GM10248 (cell line): Measurements from ENCODE around the gene MRPS26.
"Not testable (repeated sequence)": the region's sequence is repeated elsewhere in the genome, so short reads cannot be mapped to it uniquely, and the experiment has no call there.

Experiments used
- CTCF ChIA-PET: fragments of 300-600 bp; sonication (Branson Sonifier 250); formaldehyde crosslinking; extraction: SDS; loops from one replicate; lab custom pipeline; 2021; ENCODE audit warnings: antibody characterized with exemption; lab: Yijun Ruan, JAX
- POLR2A ChIA-PET: fragments of 350-650 bp; sonication (Branson Sonifier 250); formaldehyde crosslinking; extraction: SDS; loops from one replicate; lab custom pipeline; 2020; ENCODE audit warnings: antibody characterized with exemption; lab: Yijun Ruan, JAX
- DNase-seq: peaks from one replicate; pipeline ENCODE4 v3.0.0; 2012; ENCODE audit errors: extremely low spot score
- CTCF ChIP-seq: IDR thresholded peaks from 2 replicates; pipeline ENCODE4 v1.5.1; 2012; ENCODE audit warnings: mild to moderate bottlenecking, low read depth; ENCODE audit errors: extremely low read depth, missing control alignments, control extremely low read depth

MRPS26 gene

GRCh38 chr20:3071610-3072529 lies 26.0 kb downstream of the MRPS26 start, which contains the start of gene OXT:
OXT (plus strand) TSS chr20:3071620; CDS start chr20:3071656, 36 bp downstream.
- ChIA-PET CTCF (interaction anchor here (1.1 to 1.9 kb wide), 2 partner anchors 18 to 25 kb away, joined by 4 to 8 read pairs; no protein-coding TSS in a partner anchor), POLR2A (no interaction called here)
- DNase-seq, result peak; percentile 34
- no peak for TF ChIP-seq CTCF

DNA sequence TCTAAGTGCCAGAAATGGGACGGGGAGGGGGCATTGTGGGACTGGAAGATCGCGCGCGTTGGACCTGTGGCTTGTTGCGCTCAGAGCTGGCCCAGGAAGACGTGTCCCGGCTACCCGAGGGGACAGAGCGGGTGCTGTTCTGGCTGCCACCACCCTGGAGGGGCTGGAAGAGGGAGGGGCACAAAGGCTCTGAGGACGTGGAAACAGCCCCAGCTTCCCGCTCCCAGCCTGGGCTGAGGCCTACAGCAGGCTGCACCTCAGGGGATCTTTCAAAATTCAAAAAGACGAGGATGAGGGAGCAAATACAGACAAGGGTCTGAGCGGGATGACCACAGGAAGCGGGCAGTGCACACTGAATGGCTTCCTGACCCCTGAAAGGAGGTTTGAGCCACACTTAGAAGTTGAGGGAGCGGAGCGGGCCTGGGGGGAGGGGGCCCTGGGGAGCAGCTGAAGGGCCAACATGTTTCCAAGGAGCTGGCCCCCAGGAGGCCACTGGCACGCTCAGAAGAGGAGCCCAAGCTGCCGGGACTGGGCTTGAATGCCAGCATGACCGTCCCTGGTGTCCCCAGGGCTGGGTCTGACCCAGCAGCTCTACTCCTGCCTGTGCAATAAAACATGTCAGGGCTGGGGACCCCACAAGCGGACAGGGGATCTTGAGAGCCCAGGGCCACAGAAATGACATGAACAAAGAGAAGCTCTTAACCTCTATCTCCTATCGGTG lies 26.8 kb downstream of the MRPS26 start:
- POLR2A ChIA-PET, result interaction anchor here (0.6 kb wide), 2 partner anchors 22 to 807 kb away, joined by 3 to 5 read pairs; no protein-coding TSS in a partner anchor
- CTCF ChIA-PET, result interaction anchor here (1.1 to 1.9 kb wide), 2 partner anchors 19 to 24 kb away, joined by 4 to 8 read pairs; no protein-coding TSS in a partner anchor
- no peak for TF ChIP-seq CTCF
- DNase-seq, result no peak

GRCh38 chr20:3073251-3073643 lies 27.4 kb downstream of the MRPS26 start:
- CTCF ChIA-PET, result interaction anchor here (1.1 to 1.9 kb wide), 2 partner anchors 19 to 23 kb away, joined by 4 to 8 read pairs; no protein-coding TSS in a partner anchor
- DNase-seq, result not testable (repeated sequence)

GRCh38 chr20:3074812-3075211 lies 29.0 kb downstream of the MRPS26 start:
- TF ChIP-seq CTCF, result no peak
- no peak for DNase-seq
- ChIA-PET CTCF (interaction anchor here (0.8 to 2.0 kb wide), 3 partner anchors 14 to 203 kb away, joined by 3 to 5 read pairs (median 3); no protein-coding TSS in a partner anchor), POLR2A (no interaction called here)

More at GRCh38 chr20:3073251-3073643, 27.4 kb downstream of the MRPS26 start:
- POLR2A ChIA-PET, result interaction anchor here (0.6 kb wide), 1 partner anchor 22 kb away, joined by 3 read pairs; no protein-coding TSS in a partner anchor

DNA sequence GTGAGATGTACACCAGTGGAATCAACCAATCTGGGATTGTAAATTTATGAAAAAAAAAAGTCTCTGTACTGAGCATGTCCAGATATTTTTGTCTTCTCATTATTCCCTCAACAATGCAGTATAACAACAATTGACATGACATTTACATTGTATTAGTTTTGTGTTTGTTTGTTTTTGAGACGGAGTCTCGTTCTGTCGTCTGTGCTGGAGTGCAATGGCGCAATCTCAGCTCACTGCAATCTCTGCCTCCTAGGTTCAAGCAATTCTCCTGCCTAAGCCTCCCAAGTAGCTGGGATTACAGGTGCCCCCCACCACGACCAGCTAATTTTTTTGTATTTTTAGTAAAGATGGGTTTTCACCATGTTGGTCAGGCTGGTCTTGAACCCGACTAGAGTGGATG lies 29.5 kb downstream of the MRPS26 start:
- CTCF ChIA-PET, result interaction anchor here (0.8 to 2.0 kb wide), 2 partner anchors 15 to 22 kb away, joined by 3 to 5 read pairs; no protein-coding TSS in a partner anchor
- POLR2A ChIA-PET, result not testable (repeated sequence)

GRCh38 chr20:3077618-3078134 lies 31.8 kb downstream of the MRPS26 start:
- TF ChIP-seq CTCF, result no peak
- ChIA-PET POLR2A (no interaction called here), CTCF (interaction anchor here (0.9 to 1.3 kb wide), 4 partner anchors 10 to 239 kb away, joined by 3 to 4 read pairs (median 4); no protein-coding TSS in a partner anchor)
- DNase-seq, result no peak

More for the DNA sequence above, 29.5 kb downstream of the MRPS26 start:
- not testable (repeated sequence) for DNase-seq

- CTCF ChIA-PET, result no interaction called here
- no peak for DNase-seq
- TF ChIP-seq CTCF, result no peak
- POLR2A ChIA-PET, result no interaction called here
Observed at GRCh38 chr20:3080939-3081388, 35.1 kb downstream of the MRPS26 start.
